ENCODE results near the gene UGT1A7. TPM values are rescaled to one million over a fixed set of nuclear protein-coding genes. Genes with fewer than 3 reads are reported as not detected.

The UGT1A7 gene
- polyA plus RNA-seq, 1 experiment = not detected

DNA sequence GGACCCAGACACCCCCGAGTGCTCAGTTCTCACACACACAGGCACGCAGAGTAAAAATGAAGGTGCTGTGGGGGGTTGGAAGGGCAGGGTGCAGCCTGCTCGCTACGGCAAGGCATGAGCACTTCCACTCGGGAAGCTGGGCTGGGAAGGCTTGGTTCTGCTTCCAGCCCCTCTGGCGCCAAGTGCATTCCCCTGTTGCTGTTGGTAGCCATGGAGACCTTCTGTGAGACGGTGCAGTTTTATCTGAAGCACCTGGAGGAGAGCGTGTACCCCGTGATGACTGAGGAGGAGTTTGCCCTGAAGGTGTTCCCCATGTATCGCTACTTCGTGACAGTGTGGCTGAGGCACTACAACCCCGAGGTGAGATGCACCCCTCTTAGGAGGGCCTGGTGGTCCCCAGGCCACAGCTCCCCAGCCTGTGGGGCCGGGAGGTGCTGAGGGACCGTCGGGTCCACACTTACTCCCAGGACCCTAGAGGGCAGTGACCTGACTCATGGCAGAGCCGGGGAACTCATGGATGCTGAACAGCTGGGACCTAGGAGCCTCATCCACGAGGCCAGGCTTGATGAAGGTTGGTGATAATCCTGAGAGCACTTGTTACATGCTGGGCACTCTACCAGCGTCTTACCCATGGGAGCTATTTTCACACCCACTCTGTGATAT, 111.9 kb downstream of the UGT1A7 start:
- no peaks in the 10 kb centered on the region for H3K27me3 ChIP-seq (ENCODE audit: control insufficient read depth, insufficient read depth, low read length)
- H3K4me3 ChIP-seq (ENCODE audit: low read depth, low read length) = no peak overlapping the region
- TF ChIP-seq, protein P1, sequence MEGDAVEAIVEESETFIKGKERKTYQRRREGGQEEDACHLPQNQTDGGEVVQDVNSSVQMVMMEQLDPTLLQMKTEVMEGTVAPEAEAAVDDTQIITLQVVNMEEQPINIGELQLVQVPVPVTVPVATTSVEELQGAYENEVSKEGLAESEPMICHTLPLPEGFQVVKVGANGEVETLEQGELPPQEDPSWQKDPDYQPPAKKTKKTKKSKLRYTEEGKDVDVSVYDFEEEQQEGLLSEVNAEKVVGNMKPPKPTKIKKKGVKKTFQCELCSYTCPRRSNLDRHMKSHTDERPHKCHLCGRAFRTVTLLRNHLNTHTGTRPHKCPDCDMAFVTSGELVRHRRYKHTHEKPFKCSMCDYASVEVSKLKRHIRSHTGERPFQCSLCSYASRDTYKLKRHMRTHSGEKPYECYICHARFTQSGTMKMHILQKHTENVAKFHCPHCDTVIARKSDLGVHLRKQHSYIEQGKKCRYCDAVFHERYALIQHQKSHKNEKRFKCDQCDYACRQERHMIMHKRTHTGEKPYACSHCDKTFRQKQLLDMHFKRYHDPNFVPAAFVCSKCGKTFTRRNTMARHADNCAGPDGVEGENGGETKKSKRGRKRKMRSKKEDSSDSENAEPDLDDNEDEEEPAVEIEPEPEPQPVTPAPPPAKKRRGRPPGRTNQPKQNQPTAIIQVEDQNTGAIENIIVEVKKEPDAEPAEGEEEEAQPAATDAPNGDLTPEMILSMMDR (IDR thresholded peaks at IDR 0.05; ENCODE audit: insufficient read depth, low read depth, low read length) = no peak
- H3K36me3 ChIP-seq (ENCODE audit: control insufficient read depth, insufficient read depth, low read length) = no peaks in the 10 kb centered on the region
- CTCF ChIA-PET = no interaction called here
- DNase-seq (ENCODE audit: low read depth) = no peak
- POLR2A ChIA-PET = no interaction called here

DNA sequence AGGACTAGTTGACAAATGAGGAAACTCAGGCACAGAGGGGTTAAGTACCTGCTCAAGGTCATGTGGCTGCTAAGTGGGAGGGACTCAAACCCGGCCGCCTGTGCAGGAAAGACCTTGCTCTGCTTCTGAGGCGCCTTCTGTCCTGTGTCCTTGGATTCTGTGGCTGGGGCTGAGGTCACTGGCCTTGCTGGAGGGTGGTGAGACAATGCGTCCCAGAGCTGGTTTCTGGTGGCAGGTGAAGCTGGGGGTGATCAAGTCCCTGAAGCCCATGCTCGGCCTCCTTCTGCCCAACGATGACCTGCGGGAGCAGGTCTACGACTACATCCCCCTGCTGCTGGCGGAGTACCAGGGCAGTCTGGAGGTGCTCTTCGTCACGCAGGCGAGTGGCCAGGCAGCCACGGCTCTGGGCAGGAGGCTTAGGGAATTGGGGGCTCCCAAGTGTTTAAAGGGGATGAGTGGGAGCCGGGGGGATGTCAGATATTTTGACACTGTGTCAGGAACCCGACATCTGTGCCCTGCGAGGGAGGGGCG, 112.5 kb downstream of the UGT1A7 start:
- H3K4me3 ChIP-seq (ENCODE audit: low read depth, low read length) = no peak overlapping the region
- DNase-seq (ENCODE audit: low read depth) = no peak
- H3K27me3 ChIP-seq (ENCODE audit: control insufficient read depth, insufficient read depth, low read length) = no peaks in the 10 kb centered on the region
- ChIA-PET POLR2A (no interaction called here), CTCF (no interaction called here)
- no peaks in the 10 kb centered on the region for H3K36me3 ChIP-seq (ENCODE audit: control insufficient read depth, insufficient read depth, low read length)
- TF ChIP-seq, protein P1 (IDR thresholded peaks at IDR 0.05; ENCODE audit: insufficient read depth, low read depth, low read length) = no peak

DNA sequence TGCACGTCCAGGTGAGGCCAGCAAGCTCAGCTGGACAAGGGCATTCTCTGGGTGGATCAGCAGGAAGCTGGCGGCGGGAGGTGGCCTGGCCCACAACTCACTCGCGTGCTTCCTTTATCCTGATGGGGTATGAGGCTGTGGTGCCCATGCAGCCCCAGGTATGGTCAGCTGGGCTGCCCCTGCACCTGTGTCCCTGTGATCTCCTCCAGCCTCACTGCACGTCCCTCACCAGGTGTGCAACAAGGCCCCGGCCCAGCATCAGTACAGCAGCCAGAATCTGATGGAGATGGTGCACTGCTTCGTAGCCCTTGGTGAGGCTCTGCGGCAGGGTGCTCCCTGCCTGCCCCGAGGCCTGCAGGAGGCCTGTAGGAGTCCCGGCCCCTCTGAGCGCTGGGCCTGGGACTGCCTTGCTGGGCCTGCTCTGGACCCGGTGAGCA, 114.1 kb downstream of the UGT1A7 start:
- no peak for DNase-seq (ENCODE audit: low read depth)
- TF ChIP-seq, protein P1 (IDR thresholded peaks at IDR 0.05; ENCODE audit: insufficient read depth, low read depth, low read length) = no peak
- Histone ChIP-seq H3K4me3 (ENCODE audit: low read depth, low read length) (no peak overlapping the region), H3K27me3 (ENCODE audit: control insufficient read depth, insufficient read depth, low read length) (no peaks in the 10 kb centered on the region), H3K36me3 (ENCODE audit: control insufficient read depth, insufficient read depth, low read length) (no peaks in the 10 kb centered on the region)
- ChIA-PET POLR2A (no interaction called here), CTCF (no interaction called here)

DNA sequence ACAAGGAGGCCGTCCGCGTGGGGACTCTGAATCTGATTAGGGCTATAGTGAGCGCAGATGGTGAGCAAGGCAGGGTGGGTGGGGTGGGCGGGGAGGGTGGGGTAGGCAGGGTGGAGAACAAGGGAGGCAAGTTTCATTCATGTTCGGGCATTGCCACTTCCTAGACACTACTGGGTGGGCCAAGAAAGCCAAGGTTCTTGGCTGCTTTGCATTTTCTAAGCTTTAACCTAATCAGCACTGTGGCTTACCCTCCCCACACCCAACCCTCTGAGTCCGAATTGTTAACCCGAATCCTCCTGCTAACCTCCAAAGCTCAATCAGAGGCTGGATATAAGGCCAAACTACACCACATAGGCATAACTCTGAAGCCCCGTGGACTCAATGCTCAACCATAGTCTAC, 114.6 kb downstream of the UGT1A7 start:
- Histone ChIP-seq H3K27me3 (ENCODE audit: control insufficient read depth, insufficient read depth, low read length) (no peaks in the 10 kb centered on the region), H3K36me3 (ENCODE audit: control insufficient read depth, insufficient read depth, low read length) (no peaks in the 10 kb centered on the region), H3K4me3 (ENCODE audit: low read depth, low read length) (no peak overlapping the region)
- ChIA-PET CTCF (no interaction called here), POLR2A (no interaction called here)
- DNase-seq (ENCODE audit: low read depth) = no peak
- TF ChIP-seq, protein P1 (IDR thresholded peaks at IDR 0.05; ENCODE audit: insufficient read depth, low read depth, low read length) = no peak

DNA sequence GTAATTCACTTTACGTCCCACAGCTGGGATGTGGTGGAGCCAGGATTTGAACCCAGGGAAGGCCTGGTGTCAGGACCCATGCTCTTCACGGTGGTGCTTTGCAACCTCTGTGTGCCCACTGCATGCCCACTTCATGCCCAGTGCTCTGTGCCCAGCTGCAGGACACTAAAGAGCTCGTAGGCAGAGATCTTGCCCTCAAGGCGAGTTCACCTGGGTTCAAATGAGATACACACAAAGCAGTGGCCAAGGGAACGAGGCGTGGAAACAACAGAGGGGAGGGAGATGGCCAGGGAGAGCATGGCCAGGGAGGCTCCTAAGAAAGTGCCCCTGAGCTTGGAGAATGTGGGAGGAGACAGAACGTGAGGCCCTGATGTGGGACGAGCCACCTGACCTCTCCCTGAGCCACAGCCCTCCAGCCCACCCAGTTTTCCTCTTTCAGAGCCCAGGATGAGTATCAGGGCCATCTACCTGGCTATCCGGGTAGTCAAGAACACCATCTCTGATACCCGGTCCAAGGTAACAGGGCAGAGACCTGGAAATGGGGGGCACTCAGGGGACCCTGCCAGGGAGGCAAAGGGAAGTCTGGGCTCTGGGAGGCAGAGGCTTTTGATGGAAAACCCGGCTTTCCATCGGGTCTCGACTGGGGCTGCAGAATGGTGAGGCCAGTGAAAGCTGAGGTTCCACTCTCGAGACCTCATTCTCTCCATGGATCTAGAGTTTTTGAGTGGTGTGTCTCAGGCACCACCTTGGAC, 116.8 kb downstream of the UGT1A7 start:
- CTCF ChIA-PET = no interaction called here
- no peak for DNase-seq (ENCODE audit: low read depth)
- POLR2A ChIA-PET = no interaction called here
- TF ChIP-seq, protein P1 (IDR thresholded peaks at IDR 0.05; ENCODE audit: insufficient read depth, low read depth, low read length) = no peak
- H3K27me3 ChIP-seq (ENCODE audit: control insufficient read depth, insufficient read depth, low read length) = no peaks in the 10 kb centered on the region
- H3K4me3 ChIP-seq (ENCODE audit: low read depth, low read length) = no peak overlapping the region
- no peaks in the 10 kb centered on the region for H3K36me3 ChIP-seq (ENCODE audit: control insufficient read depth, insufficient read depth, low read length)

All from BJ (cell line).